SW480 (cell line): Measurements from ENCODE around the gene TRABD2A.
"Not testable (repeated sequence)": the region's sequence is repeated elsewhere in the genome, so short reads cannot be mapped to it uniquely, and the experiment has no call there.

Source experiments
- DNase-seq: peaks from one replicate; pipeline ENCODE4 v3.0.0-alpha.2; 2016; ENCODE audit warnings: low spot score

The TRABD2A gene

GRCh38 chr2:84778911-84779690, 101.8 kb downstream of the TRABD2A start:
- DNase-seq: no peak

DNA sequence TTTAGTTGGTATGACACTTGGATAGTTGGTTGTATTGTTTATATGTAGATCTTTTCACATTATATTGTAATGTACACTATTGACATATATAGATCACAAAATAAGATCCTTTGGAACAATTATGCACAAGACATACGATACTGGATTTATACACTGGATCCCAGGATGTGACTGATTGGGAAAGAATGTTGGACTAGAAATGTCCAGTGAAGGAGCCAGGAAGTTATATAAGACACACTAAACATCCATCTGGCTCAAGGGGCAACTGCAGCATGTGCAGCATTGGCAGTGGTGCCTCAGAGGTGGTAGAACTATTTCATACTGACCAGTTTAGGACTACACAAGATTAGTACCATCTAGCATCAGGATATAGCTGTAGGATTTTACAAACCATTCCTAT, 104.9 kb downstream of the TRABD2A start:
- no peak for DNase-seq

GRCh38 chr2:84773562-84773961, 107.3 kb downstream of the TRABD2A start:
- DNase-seq: not testable (repeated sequence)
